Right renal cortex interstitium (tissue), 3 donors: Measurements from ENCODE around the gene ZNF274. TPM values are rescaled to one million over a fixed set of nuclear protein-coding genes. Genes with fewer than 3 reads are reported as not detected.
"Not testable (repeated sequence)": the region's sequence is repeated elsewhere in the genome, so short reads cannot be mapped to it uniquely, and the experiment has no call there.

Experiments used
- DNase-seq, 3 donors: peaks; one replicate each; pipeline ENCODE4 v3.0.0-alpha.2; 2013; ENCODE audit warnings: low read depth in 3 of 3, low spot score in 2 of 3
- polyA plus RNA-seq, 3 donors: library from polyadenylated mRNA; unstranded; fragments of 120-200 nt; gene quantifications; one replicate each; pipeline ENCODE4 v1.2.1, GENCODE V29; 2013; ENCODE audit not compliant: insufficient read length in 3 of 3

The ZNF274 gene
- polyA plus RNA-seq, result 10 to 100 TPM; 17.6 to 19.5 (median 18.4) TPM

GRCh38 chr19:58182989-58183816 is at the start of gene ZNF274:
Gene ZNF274 (plus strand): TSS chr19:58183061. CDS start chr19:58183966, 905 bp downstream.
- DNase-seq, result peak; percentile 80 to 83 (median 82)

- no peak for DNase-seq
Measured at GRCh38 chr19:58134244-58134643, 48.6 kb upstream of the ZNF274 start.

- no peak for DNase-seq
Measured at GRCh38 chr19:58145849-58146248, 37.0 kb upstream of the ZNF274 start.

GRCh38 chr19:58147475-58147874 is 35.4 kb upstream of the ZNF274 start:
- DNase-seq, result not testable (repeated sequence)

GRCh38 chr19:58150328-58150921 is 32.4 kb upstream of the ZNF274 start, which contains the start of gene ZNF329:
Gene ZNF329 (minus strand): TSS chr19:58150789. CDS start chr19:58129503, 21,286 bp downstream.
- DNase-seq, result peak; percentile 69 to 75 (median 70)

GRCh38 chr19:58153386-58153785 is 29.5 kb upstream of the ZNF274 start:
- no peak for DNase-seq

- DNase-seq, result peak; percentile 20 to 47 (median 38)
Measured at GRCh38 chr19:58154287-58154678, 28.6 kb upstream of the ZNF274 start.

GRCh38 chr19:58154679-58155648 is 27.9 kb upstream of the ZNF274 start:
- peak; percentile 89 to 94 (median 92) for DNase-seq

GRCh38 chr19:58157045-58157728 is 25.7 kb upstream of the ZNF274 start:
- no peak for DNase-seq

- DNase-seq, result no peak
Measured at GRCh38 chr19:58166268-58166667, 16.6 kb upstream of the ZNF274 start.

- DNase-seq, result no peak
Measured at GRCh38 chr19:58166708-58167280, 16.1 kb upstream of the ZNF274 start.

- DNase-seq, result no peak
Measured at GRCh38 chr19:58170860-58171259, 12.0 kb upstream of the ZNF274 start.

- no peak for DNase-seq
Measured at GRCh38 chr19:58181902-58182576, 822 bp upstream of the ZNF274 start.

- peak in 1 of 3 donors; percentile 54 for DNase-seq
Measured at GRCh38 chr19:58182577-58182988, 278 bp upstream of the ZNF274 start.

GRCh38 chr19:58183817-58184215 is 955 bp downstream of the ZNF274 start:
- DNase-seq, result peak in 2 of 3 donors; percentile 42 to 53

GRCh38 chr19:58196901-58197616 is 14.2 kb downstream of the ZNF274 start:
- DNase-seq, result no peak

- no peak for DNase-seq
Measured at GRCh38 chr19:58203814-58204475, 21.1 kb downstream of the ZNF274 start.

- DNase-seq, result no peak
Measured at GRCh38 chr19:58204566-58204965, 21.7 kb downstream of the ZNF274 start.
